ENCODE results near the gene SYNC. TPM values are rescaled to one million over a fixed set of nuclear protein-coding genes. Genes with fewer than 3 reads are reported as not detected.
A peak's percentile ranks its signal among the peaks of the same experiment; 100 is the strongest.

The SYNC gene
- polyA plus RNA-seq, 3 donors: 0.05 TPM; not detected in 2

DNA sequence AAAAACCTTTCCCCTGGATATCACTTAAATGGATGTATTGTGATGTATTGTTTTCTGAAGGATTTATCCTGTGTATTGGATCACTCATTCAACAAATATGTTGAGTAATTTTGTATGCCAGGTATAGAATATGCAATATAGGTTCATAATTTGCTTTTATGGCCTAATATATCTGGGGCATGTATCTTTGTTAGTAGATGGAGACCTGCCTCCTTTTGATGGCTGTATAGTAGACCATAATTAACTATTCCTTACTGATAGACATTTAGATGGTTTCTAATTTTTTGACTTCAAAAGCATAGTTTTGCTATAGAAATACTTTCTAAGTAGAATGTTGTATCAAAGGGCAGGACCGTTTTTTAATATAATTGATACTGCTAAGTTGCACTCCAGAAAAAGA is 43.0 kb downstream of the SYNC start:
- Histone ChIP-seq H3K27me3 (ENCODE audit: control insufficient read depth in 2 of 2, insufficient read depth in 2 of 2, low read length in 2 of 2) (no peaks in the 10 kb centered on the region), H3K9me3 (replicated peaks in 1 of 2; ENCODE audit: control insufficient read depth in 1 of 2, insufficient read depth in 1 of 2, low read length in 2 of 2) (no peaks in the 10 kb centered on the region), H3K27ac (ENCODE audit: low read depth in 1 of 2, low read length in 2 of 2) (no peak overlapping the region), H3K36me3 (replicated peaks in 1 of 2; ENCODE audit: control insufficient read depth in 1 of 2, insufficient read depth in 2 of 2, low read length in 2 of 2) (peaks cover 81 to 94% of the 10 kb centered on the region in 2 donors), H4K20me1 (ENCODE audit: insufficient read depth, low read length) (peaks cover 75% of the 10 kb centered on the region), H3K79me2 (ENCODE audit: insufficient read depth, low read length) (peaks cover 73% of the 10 kb centered on the region), H3K9ac (ENCODE audit: insufficient read depth, low read length, poor library complexity, severe bottlenecking) (no peak overlapping the region), H3K4me2 (replicated peaks; ENCODE audit: extremely low read depth, low read length, poor library complexity, severe bottlenecking) (no peak overlapping the region), H3K4me3 (replicated peaks in 1 of 3; ENCODE audit: low read depth in 2 of 3, low read length in 3 of 3) (no peak overlapping the region), H3K4me1 (ENCODE audit: control insufficient read depth in 1 of 2, insufficient read depth in 2 of 2, low read length in 2 of 2) (no peaks in the 10 kb centered on the region), H2AFZ (ENCODE audit: insufficient read depth, low read depth, low read length, poor library complexity, severe bottlenecking) (no peak overlapping the region)
- H3K4me3 Mint-ChIP-seq: no peak overlapping the region
- no peak overlapping the region for H3K27ac Mint-ChIP-seq
- intact Hi-C loops (cut with micrococcal nuclease): loop anchor here in 1 of 2 donors (5.0 kb wide), 1 partner anchor 158 kb away; the partner anchor contains the start of genes S100PBP and YARS1
- H3K36me3 Mint-ChIP-seq: peaks cover 67 to 94% of the 10 kb centered on the region in 2 donors
- DNase-seq: no peak
- H3K4me1 Mint-ChIP-seq: peaks cover 2% of the 10 kb centered on the region
- no CpG with 5 or more reads among the region's 1 CpG for WGBS (ENCODE audit: insufficient coverage)
- H3K9me3 Mint-ChIP-seq: no peaks in the 10 kb centered on the region
- no peaks in the 10 kb centered on the region for H3K27me3 Mint-ChIP-seq (ENCODE audit: low read depth in 3 of 3)
- no peak for TF ChIP-seq CTCF (IDR thresholded peaks at IDR 0.05)

DNA sequence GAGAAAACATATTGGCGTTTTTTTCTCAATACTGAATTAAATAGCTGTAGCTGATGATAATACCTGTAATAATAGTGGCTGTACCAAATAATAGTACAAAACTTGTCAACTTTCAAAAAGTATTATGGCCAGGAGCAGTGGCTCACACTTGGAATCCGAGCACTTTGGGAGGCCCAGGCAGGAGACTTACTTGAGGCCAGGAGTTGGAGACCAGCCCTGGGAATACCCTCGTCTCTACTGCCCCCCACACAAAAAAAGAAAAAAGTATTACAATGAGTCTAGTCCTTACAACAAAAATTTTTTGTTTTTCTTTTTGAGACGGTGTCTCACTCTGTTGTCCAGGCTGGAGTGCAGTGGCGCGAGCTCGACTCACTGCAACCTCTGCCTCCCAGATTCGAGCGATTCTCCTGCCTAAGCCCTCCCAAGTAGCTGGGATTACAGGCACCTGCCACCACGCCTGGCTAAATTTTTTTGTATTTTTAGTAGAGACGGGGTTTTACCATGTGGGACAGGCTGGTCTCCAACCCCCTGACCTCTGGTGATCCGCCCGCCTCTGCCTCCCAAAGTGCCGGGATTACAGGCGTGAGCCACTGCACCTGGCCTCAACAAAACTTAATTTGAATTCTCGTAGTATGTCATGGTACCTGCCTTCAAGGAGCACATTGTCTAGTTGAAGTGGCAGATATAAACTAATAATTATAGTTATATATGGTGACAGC is 50.2 kb downstream of the SYNC start:
- Mint-ChIP-seq H3K36me3 (peaks cover 41 to 55% of the 10 kb centered on the region in 2 donors), H3K27me3 (ENCODE audit: low read depth in 3 of 3) (no peaks in the 10 kb centered on the region), H3K27ac (peak overlapping the region; percentile 19 to 100 (median 99)), H3K4me1 (peaks cover 42% of the 10 kb centered on the region), H3K9me3 (peaks cover 0 to 3% (median 0%) of the 10 kb centered on the region in 7 donors), H3K4me3 (peak overlapping the region; percentile 90 to 92)
- no peak for DNase-seq
- peak overlapping the region; percentile 91 for H3K9ac ChIP-seq (ENCODE audit: insufficient read depth, low read length, poor library complexity, severe bottlenecking)
- no peak for TF ChIP-seq CTCF (IDR thresholded peaks at IDR 0.05)
- peak overlapping the region; percentile 97 for H2AFZ ChIP-seq (ENCODE audit: insufficient read depth, low read depth, low read length, poor library complexity, severe bottlenecking)
- H3K4me3 ChIP-seq (replicated peaks in 1 of 3; ENCODE audit: low read depth in 2 of 3, low read length in 3 of 3): peak overlapping the region in 1 of 3 experiments; percentile 91
- 93% methylated on average over 6 of the region's 16 CpGs for WGBS (ENCODE audit: insufficient coverage)
- H3K79me2 ChIP-seq (ENCODE audit: insufficient read depth, low read length): peaks cover 90% of the 10 kb centered on the region
- peaks cover 37 to 55% of the 10 kb centered on the region in 2 donors for H3K36me3 ChIP-seq (replicated peaks in 1 of 2; ENCODE audit: control insufficient read depth in 1 of 2, insufficient read depth in 2 of 2, low read length in 2 of 2)
- peaks cover 39% of the 10 kb centered on the region for H4K20me1 ChIP-seq (ENCODE audit: insufficient read depth, low read length)
- intact Hi-C loops (cut with micrococcal nuclease): loop anchor here in 1 of 2 donors (5.0 kb wide), 1 partner anchor 165 kb away; the partner anchor contains the start of genes S100PBP and YARS1
- H3K4me1 ChIP-seq (ENCODE audit: control insufficient read depth in 1 of 2, insufficient read depth in 2 of 2, low read length in 2 of 2): peaks cover 34 to 41% of the 10 kb centered on the region in 2 donors
- H3K9me3 ChIP-seq (replicated peaks in 1 of 2; ENCODE audit: control insufficient read depth in 1 of 2, insufficient read depth in 1 of 2, low read length in 2 of 2): no peaks in the 10 kb centered on the region
- H3K4me2 ChIP-seq (replicated peaks; ENCODE audit: extremely low read depth, low read length, poor library complexity, severe bottlenecking): peak overlapping the region; percentile 84
- H3K27ac ChIP-seq (ENCODE audit: low read depth in 1 of 2, low read length in 2 of 2): peak overlapping the region in 1 of 2 donors; percentile 98
- H3K27me3 ChIP-seq (ENCODE audit: control insufficient read depth in 2 of 2, insufficient read depth in 2 of 2, low read length in 2 of 2): no peaks in the 10 kb centered on the region

Data from CD14-positive monocyte (primary cell).